ENCODE results near the gene GRM2. TPM values are rescaled to one million over a fixed set of nuclear protein-coding genes. Genes with fewer than 3 reads are reported as not detected.
A peak's percentile ranks its signal among the peaks of the same experiment; 100 is the strongest.

Gene GRM2
- total RNA-seq, 1 experiment from 2014 or later, result 1.9 TPM

DNA sequence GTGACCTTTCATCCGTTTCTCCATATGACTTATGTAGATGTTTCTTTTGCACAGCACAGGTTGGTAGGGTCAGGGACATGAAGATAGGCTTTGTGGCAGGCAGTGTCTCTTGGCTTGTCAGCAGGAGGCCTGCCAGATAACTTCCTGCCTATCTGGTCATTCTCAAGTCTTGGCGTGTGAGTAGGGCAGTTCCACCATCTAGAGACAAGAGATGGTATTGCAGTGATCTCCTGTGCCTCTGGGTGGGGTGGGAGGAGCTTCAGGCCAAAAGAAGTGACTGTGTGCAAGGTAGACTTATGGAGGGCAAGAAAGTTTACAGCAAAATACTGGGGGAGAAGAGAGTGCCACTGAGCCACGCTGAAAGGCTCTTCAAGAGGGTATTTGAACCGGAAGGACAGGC, 24.8 kb upstream of the GRM2 start:
- peak; percentile 88 for DNase-seq

More for the DNA sequence above, 24.8 kb upstream of the GRM2 start:
- Histone ChIP-seq H4K5ac (ENCODE audit: insufficient read length, low read depth, low read length) (no peak overlapping the region), H3K9me3 (ENCODE audit: control insufficient read depth, low read depth, low read length) (no peaks in the 10 kb centered on the region), H3K23ac (ENCODE audit: insufficient read length, low read depth, low read length) (no peak overlapping the region), H3K9ac (ENCODE audit: extremely low read depth, insufficient read length, low read length) (no peak overlapping the region), H3K4me1 (ENCODE audit: insufficient read depth, low read length) (no peaks in the 10 kb centered on the region; the same call in 1 of the 2 replicates), H3K56ac (ENCODE audit: insufficient read length, low read depth, low read length) (no peak overlapping the region), H2AK5ac (ENCODE audit: insufficient read length, low read length) (no peak overlapping the region), H3K4me2 (ENCODE audit: insufficient read depth, insufficient read length, low read length) (no peak overlapping the region), H2BK12ac (ENCODE audit: insufficient read length, low read depth, low read length) (no peak overlapping the region), H3K4ac (ENCODE audit: low read depth, low read length) (no peak overlapping the region), H3K27me3 (ENCODE audit: insufficient read depth, low read length) (no peaks in the 10 kb centered on the region), H4K91ac (ENCODE audit: insufficient read length, low read depth, low read length) (no peak overlapping the region), H4K20me1 (ENCODE audit: control insufficient read depth, insufficient read depth, insufficient read length) (no peaks in the 10 kb centered on the region), H4K8ac (replicated peaks; ENCODE audit: insufficient read length, low read depth, low read length) (no peak overlapping the region), H2AFZ (ENCODE audit: low read length) (no peak overlapping the region), H3K18ac (ENCODE audit: insufficient read length, low read depth, low read length) (no peak overlapping the region), H2BK15ac (ENCODE audit: low read depth, low read length) (no peak overlapping the region), H3K79me1 (ENCODE audit: insufficient read depth, low read depth, low read length, poor library complexity, severe bottlenecking) (no peaks in the 10 kb centered on the region), H3K27ac (ENCODE audit: insufficient read length, low read depth, low read length) (no peak overlapping the region), H2BK5ac (ENCODE audit: insufficient read length, low read length) (no peak overlapping the region), H3K14ac (ENCODE audit: insufficient read depth, low read length) (no peak overlapping the region), H3T11ph (ENCODE audit: low read length) (no peak overlapping the region), H2BK20ac (ENCODE audit: low read depth, low read length, poor library complexity, severe bottlenecking) (no peak overlapping the region), H3K79me2 (ENCODE audit: insufficient read depth, low read length) (no peaks in the 10 kb centered on the region), H2BK120ac (ENCODE audit: low read depth, low read length, poor library complexity, severe bottlenecking) (no peak overlapping the region), H3K23me2 (ENCODE audit: insufficient read length, low read depth, low read length, poor library complexity, severe bottlenecking) (no peaks in the 10 kb centered on the region)
- peaks cover 17% of the 10 kb centered on the region in 2 experiments for H3K4me1 Mint-ChIP-seq
- peak overlapping the region in 2 of 3 experiments; percentile 6 to 19; a peak in 3 of 7 replicates for H3K27ac Mint-ChIP-seq
- H3K27me3 Mint-ChIP-seq (ENCODE audit: low read depth), result no peaks in the 10 kb centered on the region; the same call in 1 of the 2 replicates
- H3K9me3 Mint-ChIP-seq, result no peaks in the 10 kb centered on the region
- TF ChIP-seq, protein P1, sequence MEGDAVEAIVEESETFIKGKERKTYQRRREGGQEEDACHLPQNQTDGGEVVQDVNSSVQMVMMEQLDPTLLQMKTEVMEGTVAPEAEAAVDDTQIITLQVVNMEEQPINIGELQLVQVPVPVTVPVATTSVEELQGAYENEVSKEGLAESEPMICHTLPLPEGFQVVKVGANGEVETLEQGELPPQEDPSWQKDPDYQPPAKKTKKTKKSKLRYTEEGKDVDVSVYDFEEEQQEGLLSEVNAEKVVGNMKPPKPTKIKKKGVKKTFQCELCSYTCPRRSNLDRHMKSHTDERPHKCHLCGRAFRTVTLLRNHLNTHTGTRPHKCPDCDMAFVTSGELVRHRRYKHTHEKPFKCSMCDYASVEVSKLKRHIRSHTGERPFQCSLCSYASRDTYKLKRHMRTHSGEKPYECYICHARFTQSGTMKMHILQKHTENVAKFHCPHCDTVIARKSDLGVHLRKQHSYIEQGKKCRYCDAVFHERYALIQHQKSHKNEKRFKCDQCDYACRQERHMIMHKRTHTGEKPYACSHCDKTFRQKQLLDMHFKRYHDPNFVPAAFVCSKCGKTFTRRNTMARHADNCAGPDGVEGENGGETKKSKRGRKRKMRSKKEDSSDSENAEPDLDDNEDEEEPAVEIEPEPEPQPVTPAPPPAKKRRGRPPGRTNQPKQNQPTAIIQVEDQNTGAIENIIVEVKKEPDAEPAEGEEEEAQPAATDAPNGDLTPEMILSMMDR (conservative IDR thresholded peaks at IDR 0.05), result peak; percentile 79
- no CpG with 5 or more reads among the region's 4 CpGs for WGBS (ENCODE audit: extremely low coverage, insufficient read length, low lambda C conversion rate)
- H3K4me3 Mint-ChIP-seq, result peak overlapping the region in 1 of 2 experiments; percentile 0; a peak in 1 of 5 replicates
- H3K36me3 Mint-ChIP-seq (ENCODE audit: insufficient read depth in 1 of 3, low read depth in 3 of 3), result peaks cover 0 to 8% (median 0%) of the 10 kb centered on the region in 3 experiments; a peak in 3 of 7 replicates
